Measurements from ENCODE around the gene THOC5.
"Not testable (repeated sequence)": the region's sequence is repeated elsewhere in the genome, so short reads cannot be mapped to it uniquely, and the experiment has no call there.

THOC5 gene

DNA sequence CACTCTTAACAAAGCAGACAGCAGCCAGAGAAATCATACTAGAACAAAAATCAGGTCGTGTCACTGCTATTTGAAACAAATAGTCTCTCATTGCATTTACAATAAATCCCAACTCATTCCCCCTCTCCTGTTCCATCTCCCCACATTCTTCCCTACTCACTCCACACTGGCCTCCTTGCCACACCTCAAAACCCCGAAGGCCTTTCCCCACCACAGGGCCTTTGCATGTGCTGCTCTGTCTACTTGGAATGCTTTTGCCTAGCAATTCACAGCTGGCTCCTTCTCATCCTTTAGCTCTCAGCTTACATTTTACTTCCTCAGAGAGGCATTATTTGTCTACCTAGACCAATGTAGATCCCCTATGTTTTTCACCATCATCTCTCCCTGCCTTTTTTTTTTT is 6.3 kb upstream of the THOC5 start:
- no peak for DNase-seq

DNA sequence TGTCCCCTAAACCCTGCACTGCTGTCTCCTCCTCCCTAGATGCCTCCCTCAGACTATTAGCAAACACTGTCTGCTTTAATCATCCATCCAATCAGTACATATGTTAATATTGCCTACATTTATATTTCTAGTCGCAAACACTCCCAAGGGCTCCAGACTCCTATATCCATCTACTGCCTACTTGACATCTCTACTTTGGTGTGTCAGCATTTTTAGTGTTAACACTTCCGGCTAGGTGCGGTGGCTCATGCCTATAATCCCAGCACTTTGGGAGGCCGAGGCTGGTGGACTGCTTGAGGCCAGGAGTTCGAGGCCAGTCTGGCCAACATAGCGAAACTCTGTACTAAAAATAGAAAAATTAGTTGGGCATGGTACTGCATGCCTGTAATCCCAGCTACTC is 5.5 kb upstream of the THOC5 start:
- DNase-seq: no peak

DNA sequence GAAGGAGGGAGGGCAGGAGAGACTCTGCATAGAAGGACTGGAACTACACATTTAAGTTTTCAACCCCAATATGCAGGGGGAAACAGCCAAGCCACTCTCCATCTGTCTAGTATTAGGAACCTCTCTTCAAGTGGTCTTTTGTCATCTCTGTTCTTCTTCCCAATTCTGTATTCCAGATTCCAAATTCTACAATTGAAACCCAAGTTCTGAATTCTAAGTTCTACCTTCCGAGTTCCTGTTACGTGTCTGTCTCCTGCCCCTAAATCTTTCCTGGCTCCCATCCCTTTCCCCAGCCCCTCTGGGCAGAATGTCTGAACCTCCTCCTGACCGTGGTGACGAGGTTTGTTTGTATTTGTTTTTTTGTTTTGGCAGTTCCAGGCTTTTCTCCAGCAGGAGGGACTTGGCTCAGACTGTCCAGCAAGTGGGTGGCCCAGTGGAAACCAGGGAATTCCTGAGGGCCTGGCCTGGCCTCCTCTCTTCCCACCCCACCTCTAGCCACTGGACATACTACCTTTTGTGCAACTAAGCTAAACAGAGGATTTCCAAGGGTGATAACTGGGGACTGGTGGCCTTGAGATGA is 1.6 kb upstream of the THOC5 start:
- DNase-seq: no peak

DNA sequence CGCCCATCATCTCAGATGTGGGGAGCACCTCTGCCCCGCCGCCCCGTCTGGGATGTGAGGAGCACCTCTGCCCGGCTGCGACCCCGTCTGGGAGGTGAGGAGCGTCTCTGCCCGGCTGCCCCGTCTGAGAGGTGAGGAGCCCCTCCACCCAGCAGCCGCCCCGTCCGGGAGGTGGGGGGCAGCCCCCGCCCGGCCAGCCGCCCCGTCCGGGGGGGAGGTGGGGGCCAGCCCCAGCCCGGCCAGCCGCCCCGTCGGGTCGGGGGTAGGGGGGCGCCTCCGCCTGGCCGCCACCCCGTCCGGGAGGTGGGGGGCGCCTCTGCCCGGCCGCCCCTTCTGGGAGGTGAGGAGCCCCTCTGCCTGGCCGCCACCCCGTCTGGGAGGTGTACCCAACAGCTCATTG is 1.2 kb downstream of the THOC5 start:
- DNase-seq: not testable (repeated sequence)

DNA sequence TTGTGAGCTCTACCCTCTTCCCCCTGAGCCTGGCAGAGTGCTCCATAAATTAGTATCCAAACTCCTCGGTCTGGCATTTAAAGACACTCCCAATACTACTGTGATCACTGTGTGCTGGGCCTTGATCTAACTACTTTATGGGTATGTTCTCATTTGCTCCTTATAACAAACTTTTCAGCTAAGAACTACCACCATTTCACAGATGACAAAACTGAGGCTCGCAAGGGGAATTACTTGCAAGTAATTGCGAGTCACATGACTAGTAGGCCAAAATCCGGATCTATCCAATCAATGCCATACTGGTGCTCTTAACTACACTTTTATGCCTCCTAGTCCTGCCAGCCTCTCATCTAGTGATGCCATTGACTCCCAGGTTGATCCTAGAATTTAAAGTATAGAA is 3.6 kb downstream of the THOC5 start:
- no peak for DNase-seq

DNA sequence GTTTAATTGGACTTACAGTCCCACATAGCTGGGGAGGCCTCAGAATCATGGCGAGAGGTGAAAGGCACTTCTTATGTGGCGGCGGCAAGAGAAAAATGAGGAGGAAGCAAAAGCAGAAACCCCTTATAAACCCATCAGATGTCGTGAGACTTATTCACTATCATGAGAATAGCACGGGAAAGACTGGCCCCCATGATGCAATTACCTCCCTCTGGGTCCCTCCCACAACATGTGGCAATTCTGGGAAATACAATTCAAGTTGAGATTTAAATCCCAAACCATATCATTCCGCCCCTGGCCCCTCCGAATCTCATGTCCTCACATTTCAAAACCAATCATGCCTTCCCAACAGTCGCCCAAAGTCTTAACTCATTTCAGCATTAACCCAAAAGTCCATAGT is 8.5 kb downstream of the THOC5 start:
- not testable (repeated sequence) for DNase-seq

DNA sequence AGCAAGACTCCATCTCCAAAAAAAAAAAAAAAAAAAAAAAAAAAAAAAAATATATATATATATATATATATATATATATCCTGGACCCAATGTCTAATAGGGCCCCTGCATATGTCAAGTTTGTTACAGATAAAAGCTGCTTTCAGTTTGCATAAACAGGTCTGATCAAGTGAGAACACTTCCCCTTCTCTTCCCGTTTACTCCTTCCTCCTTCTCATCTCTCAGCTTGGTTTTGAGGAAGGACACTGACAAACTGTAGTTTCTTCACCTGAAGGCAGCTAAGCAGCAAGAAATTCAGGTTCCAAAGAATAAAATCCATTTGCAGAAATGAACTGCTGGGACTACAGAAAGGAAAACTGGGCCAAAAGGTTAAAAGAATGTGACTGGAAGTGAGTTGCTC is 11.7 kb downstream of the THOC5 start:
- DNase-seq: no peak

DNA sequence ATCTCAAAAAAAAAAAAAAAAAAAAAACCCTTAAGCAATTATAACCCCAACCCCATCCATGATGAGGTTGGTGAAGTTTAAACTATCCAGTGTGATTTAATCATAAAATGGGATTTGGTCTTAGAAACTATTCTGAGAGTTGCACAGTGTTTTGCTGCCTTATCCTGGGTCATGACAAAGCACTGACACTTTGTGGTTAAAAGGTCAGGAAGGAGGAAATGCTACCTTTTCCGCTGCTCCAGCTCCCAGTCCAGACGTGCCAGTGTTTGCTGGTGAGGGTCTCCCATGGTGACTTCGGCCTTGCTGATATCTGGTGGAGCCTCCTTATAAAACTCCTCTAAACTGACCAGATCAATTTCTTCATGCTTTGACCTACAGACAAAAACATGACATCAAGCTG is 14.5 kb downstream of the THOC5 start:
- DNase-seq: no peak

DNA sequence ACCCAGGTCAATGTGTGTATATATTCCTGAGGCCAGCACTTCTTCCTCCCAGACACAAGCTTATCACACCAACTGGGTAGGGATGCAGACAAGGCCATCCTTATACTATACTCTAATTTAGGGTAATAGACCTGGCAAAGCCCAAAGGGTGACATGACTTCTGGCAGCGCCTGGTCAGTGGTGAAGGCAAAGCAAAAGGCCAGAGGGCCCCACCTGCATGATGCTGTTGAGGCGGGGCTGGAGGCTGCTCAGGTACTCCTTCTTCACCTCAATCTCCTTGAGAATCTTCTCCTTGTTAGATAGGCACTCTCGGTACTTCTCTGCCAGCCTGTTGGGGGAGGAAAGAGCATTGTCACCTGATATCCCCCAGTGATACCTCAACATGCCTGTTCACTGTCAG is 17.1 kb downstream of the THOC5 start:
- DNase-seq: no peak

DNA sequence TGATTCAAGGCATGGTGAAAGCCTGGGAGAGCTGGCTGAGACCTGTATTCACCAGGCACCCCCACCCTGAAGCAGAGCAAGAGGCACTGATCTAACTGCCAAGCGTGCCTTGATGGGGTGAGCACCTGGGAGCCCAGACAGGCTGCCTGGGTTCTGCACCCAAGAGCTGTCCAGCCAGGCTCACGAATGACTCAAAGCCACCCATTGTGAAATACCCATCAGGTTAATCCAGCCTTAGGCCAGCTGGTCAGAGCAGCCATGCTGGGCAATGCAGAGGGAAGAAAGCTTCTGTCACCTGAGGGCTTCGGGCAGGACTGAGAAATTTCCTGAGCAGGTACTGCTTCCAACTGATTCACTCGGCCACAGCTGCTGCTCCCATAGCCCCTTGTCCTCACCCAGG is 22.1 kb downstream of the THOC5 start:
- no peak for DNase-seq

DNA sequence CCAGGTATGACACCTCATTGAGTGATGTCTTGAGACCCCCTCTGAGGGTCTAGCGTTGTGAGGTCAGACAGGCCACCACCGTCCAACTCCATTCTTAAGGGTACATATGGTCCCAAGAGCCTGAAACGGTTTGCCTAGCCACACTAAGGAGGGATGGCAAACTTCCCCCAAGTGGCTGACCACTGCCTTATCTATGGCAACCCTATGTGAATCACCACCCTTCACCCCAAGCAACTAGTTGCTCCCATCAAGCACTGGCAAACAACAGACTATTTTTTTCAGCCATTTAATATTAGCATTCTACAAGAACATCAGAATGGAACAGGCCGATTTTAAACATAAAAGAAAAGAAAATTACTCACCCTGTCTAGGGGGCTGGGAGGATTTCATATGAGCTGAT is 22.8 kb downstream of the THOC5 start:
- no peak for DNase-seq

DNA sequence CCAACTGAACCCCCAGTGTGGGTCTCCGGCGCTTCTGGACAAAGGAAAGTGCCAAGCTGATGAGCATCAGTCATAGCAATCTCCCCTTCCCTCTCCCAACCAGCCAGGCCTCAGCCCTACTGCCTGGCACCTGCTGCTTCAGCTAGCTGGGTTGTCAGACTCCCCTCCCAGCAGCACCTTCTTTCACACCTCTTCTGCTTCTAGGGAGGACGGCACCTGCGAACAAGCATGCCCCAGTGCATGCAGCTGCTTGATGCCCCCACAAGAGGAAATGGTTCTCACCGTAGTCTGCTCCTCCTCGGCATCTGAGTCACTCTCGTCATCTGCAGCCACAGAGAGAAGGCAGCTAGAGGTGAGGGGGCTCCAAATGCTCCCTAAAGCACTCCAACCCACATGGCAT is 25.4 kb downstream of the THOC5 start:
- DNase-seq: no peak

DNA sequence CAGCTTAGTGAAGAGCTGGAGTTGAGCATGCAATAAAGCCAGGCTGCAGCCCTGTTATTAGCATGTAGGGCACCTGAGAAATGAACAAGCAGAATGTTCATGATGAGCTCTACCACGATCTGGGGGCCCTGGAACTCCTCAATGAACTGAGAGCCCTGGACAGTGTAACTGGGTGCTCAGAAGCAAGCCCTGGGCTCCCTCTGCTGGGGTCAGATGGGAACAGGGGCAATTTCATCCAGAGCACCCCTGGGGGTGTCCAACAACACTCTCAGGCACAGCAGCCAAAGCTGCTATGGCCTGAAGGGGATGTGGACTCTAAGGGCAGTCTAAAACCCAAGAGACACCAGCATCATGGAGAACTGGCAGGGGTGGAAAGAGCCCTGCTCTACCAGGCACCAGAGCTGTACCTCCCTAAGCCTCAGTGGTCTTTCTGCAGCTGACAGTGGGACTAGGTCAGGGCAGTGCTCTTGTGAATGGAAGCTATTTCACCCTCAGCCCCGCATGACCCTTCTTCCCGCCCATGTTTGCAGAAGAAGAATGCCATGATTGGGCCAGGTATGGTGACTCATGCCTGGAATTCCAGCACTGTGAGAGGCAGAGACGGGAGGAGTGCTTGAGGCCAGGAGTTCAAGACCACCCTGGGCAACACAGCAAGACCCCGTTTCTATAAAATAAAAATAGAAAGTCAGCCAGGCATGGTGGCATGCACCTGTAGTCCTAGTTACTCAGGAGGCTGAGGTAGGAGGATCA is 28.9 kb downstream of the THOC5 start:
- peak; percentile 19 for DNase-seq

DNA sequence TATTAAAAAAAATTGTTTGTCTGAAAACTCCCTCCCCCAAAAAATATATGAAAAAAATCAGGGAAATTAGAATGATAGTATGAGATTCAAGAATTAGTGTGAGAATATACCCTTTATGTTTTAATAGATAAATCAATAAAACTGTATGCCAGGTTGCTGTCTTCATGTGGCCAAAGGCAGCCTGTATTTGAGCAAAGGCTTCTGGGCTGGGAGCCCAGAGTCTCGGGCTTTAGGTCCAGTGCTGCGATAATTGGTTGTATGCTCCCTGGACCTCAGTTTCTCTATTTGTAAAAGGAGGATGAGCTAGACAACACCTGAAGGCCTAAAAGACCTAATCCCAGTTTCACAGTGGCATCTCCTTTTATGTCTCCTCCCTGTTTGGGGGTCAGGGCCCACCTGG is 29.8 kb downstream of the THOC5 start:
- no peak for DNase-seq

DNA sequence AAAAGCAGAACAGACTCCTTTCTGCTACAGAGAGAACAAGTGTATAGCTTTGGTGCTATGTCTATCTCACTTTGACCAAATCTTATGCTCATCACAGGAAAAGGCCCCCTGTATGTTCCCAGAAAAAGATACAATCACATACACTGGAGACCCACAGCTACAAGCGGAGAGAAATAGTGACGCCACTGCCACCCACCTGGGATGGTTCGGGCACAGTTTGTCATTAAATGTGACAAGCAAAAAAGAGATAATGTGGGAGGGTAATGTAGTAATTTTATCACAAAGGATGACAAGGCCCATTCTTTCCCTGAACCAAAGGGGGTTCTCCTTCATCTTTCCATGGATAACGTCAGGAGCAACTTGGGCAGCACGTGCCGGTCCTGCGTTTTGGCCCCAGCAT is 32.0 kb downstream of the THOC5 start:
- DNase-seq: no peak

DNA sequence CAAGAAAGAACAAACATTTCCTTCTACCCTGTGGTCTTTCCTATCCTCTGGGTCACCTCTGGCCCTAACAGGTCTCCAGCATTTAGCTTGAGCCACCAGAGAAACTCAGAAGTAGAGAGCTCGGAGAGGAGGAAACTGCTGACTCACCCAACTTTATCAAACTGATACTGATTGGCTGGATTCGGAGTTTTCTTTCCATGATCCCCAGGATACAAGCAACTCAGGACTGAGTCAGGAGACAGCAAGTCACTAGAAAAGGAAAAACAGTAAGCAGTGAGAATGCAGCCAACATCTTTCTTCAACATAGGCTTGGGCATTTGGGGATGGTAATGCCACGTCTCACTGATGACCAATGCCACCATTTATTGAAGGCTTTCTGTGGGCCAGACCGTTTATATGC is 32.7 kb downstream of the THOC5 start:
- DNase-seq: no peak

DNA sequence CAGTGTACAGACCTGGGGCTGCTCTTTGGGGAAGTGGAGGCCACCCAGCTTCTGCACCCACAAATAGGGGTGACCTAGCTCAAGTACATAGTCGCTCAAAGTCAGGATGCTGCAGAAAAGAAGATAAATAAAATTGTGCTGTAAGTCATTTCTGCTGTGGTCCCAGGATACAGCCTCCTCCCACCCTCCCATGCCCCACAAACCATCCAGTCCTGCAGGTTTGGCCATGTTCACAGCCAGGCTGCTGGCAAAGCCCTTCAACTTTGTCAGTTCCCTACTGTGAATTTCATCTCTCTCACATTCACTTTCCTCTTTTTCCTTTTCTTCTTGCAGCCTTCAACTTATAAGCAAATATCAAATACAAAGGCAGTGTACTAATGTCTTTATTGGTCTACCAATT is 33.6 kb downstream of the THOC5 start:
- DNase-seq: no peak

DNA sequence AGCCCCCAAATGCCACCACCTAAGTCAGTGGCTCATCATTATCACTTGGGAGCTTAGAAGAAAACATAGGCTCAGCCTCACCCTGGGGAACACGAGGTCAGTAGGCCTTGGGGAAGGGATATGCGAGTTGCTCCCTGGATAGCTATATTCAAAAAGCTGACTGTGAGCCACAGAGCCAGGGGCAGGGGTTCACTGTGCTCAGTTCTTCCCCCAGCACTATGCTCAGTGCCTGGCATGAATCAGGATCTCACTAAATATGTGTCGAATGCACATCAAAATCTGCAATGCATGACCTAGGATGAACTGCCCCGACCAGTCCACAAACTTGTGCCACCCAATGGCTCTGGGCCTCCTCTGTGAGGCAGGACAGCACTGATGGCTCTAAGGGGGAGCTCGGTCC is 35.1 kb downstream of the THOC5 start:
- no peak for DNase-seq

DNA sequence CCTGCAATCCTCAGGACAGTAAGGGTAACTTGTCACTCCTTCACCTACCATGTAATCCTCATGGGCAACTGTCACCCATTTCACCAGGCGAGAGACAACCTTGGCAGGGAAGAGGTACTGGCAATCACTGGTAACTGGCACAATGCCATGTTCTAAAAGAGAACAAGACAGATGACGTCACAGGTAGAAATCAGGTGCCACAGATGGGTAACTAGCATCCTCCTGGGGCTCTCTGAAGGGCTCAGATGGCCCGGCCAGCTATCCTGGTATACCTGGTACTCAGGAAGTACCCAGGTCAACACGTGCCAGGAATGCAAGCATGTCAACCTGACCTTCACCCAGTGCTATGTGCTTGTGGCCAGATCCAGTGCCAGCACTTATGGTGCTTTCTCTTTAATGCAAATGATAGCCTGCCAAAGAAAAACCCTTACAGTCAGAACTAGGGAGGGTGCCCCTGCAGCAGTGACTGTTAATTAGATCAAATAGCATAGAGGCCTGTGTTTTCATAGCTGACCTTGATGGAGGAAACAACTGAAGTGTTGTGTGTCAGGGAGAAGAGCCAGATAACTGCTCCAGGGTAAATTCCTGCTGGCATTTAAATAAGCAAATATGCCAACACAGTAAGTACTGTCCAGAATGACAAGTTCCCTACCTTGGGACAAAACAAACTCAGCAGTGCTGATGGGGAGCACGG is 36.2 kb downstream of the THOC5 start:
- no peak for DNase-seq

DNA sequence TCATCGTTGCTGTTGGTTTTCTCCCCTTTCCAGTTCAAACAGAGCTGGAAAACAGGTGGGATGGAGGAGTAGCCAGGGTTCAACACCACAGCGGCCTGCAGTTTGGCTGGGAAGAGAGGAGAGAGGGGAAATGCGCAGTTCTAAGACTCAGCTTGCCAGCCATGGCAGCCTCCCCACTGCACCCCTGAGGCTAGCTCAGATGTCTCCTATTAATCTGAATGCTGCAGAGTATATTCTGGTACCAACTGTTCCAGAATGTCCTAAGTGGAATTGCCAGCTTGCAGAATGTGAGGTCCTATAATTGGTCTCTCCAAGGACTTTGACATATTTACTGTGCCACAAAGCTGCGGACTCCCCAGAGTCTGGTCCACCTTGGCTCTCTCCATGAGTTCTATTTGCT is 41.5 kb downstream of the THOC5 start:
- DNase-seq: no peak

DNA sequence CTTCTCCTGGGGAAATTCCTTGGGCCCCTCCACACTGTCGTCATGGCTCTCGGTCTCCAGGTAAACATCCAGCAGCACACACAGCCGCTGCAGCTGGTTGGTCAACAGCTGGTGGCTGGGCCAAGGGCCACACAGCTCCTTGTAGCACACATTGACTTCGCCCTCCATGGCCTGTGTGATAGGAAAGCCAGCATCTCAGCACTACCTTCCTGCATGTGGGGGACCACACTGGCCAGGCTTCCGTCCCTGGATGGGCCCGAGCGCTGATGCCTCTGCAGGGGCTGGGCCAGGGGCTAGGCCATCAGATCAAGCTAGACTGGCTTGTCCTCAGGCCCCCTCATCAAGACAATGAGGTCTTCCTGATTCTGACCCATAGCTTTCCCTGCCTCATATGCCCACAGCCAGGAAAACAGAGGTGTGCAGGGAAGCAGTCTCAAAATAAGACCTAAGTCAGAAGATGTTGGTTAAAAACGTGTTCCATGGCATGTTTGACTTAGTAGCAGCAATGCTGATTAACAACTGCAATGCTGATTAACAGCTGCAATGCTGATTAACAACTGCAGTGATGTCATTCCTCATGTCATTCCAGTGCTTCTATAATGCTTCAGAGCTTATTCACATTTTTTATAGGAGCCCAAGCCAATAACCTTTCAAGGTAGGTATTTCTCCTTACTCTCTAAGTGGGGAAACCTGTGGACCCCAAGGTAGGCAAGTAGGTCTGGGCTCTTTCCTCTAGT is 42.3 kb downstream of the THOC5 start:
- DNase-seq: no peak

DNA sequence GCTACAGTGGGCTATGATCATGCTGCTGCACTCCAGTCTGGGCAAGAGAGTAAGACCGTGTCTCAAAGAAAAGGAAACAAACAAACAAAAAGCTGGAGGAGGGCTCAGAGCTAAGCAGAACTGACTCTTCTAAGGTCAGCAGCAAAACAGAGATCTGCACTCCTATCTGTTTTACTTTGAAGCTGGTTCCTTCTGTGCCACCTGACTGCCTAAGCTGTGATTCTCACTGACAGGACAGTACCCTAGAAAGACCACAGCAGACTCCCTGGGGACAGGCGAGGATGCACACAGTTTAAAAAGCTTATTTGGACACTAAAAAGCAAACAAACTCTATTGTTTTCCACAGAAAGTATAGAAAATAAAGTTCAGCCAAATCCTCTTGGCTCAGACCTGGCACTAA is 43.0 kb downstream of the THOC5 start:
- DNase-seq: no peak

DNA sequence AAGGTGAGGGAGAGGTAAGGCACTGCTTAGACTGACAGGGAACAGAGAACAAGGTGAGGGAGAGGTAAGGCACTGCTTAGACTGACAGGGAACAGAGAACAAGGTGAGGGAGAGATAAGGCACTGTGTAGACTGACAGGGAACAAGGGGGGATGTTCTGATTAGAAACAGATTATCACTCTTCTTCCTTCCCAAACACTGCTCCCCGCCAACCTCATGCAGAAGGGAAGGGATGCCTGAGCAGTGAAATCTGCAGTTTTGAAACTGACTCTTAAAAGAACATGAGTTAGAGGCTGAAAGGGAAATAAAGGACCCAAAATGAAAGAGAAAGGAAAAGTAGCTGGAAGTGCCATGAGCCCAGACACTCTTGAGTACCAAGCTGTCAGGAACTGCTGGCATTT is 43.7 kb downstream of the THOC5 start:
- DNase-seq: no peak

DNA sequence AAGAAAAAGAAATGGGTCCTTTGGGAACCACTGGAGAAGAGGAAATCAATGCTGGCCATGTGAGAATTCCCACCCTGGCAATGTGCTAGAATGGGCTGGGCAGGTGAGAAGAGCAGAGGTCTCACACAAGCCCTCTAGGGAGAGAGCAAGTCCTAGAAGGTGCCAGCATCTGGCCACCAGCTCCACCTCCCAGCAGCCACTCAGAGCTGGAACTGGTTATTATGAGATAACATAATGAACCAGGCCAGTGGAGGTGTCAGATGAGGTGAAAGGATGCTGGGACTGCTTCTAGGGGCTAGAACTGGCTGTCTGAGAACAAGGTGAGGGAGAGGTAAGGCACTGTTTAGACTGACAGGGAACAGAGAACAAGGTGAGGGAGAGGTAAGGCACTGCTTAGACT is 44.3 kb downstream of the THOC5 start:
- no peak for DNase-seq

Data from CD4-positive, alpha-beta T cell treated with Interleukin-17A for 4 hours (primary cell).